ENCODE measurements around the gene CIRBP. TPM values are rescaled to one million over a fixed set of nuclear protein-coding genes. Genes with fewer than 3 reads are reported as not detected.

CIRBP gene
- total RNA-seq, 5 donors from 2014 or later (not counting 1 experiment from before 2014, with no cell fraction given): 477 to 682 (median 657) TPM

DNA sequence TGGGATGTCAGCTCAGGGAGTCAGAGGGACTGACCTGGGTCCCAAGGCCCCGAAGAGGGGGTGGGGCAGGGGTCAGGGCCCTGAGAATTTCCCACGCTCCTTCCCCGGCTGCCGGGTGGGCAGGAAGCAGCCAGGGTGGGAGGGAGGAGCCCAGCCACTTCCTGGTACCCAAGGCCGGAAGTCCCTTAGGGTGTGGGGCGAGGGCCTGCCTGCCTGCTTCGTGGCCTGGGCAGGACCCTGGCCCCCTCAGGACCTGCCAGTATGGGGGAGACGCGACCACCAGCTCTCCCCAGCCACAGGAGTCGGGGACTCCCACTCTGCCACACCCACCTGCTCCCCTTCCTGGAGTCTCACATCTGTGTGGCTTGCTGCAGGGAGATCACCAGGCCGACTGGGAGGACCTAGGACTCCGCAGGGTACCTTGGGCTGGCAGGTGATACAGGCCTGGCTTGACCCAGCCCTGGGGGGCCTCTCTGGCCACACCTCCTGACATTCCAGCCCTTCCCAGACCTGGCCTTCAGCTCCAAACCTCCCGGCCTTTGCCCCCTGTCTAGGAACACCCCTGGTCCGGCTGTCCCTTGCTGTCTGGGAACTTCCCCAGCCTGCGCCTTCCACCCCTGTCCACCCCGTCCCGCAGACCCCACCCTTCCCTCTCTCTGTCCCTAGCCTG is 9.8 kb upstream of the CIRBP start:
- Mint-ChIP-seq H3K4me3 (peak overlapping the region; percentile 83 to 87 (median 84)), H3K4me1 (peaks cover 53 to 67% (median 55%) of the 10 kb centered on the region in 3 donors), H3K27me3 (no peaks in the 10 kb centered on the region), H3K27ac (peak overlapping the region; percentile 98), H3K9me3 (no peaks in the 10 kb centered on the region), H3K36me3 (peaks cover 12% of the 10 kb centered on the region)
- DNase-seq: peak in 31 of 35 experiments; percentile 45 to 80 (median 66)
- ChIA-PET POLR2A (interaction anchor here in 1 of 2 donors (2.7 kb wide), 1 partner anchor 10 kb away, joined by 24 read pairs; the partner anchor contains the start of gene CIRBP), CTCF (interaction anchor here in 1 of 2 donors (1.0 to 2.0 kb wide), 3 partner anchors 7 to 15 kb away, joined by 3 to 5 read pairs (median 5); partner anchors contain the start of gene CIRBP)
- peak overlapping the region; percentile 99 for H3K27ac ChIP-seq (ENCODE audit: low read length)
- peak overlapping the region; percentile 54 to 63 for H3K4me3 ChIP-seq (ENCODE audit: control insufficient read depth in 1 of 2, extremely low read depth in 1 of 2, low read length in 1 of 2)
- H3K27me3 ChIP-seq (replicated peaks in 1 of 2; ENCODE audit: control insufficient read depth in 2 of 2, extremely low read depth in 1 of 2, insufficient read depth in 2 of 2, low read length in 1 of 2): no peaks in the 10 kb centered on the region
- H3K36me3 ChIP-seq (ENCODE audit: control insufficient read depth in 2 of 2, extremely low read depth in 1 of 2, insufficient read depth in 1 of 2, low read length in 1 of 2): peaks cover 12 to 41% of the 10 kb centered on the region in 2 donors
- peaks cover 34 to 87% of the 10 kb centered on the region in 2 experiments for H3K4me1 ChIP-seq (ENCODE audit: control insufficient read depth in 1 of 2, extremely low read depth in 1 of 2, insufficient read depth in 2 of 2, low read length in 2 of 2)
- 8% methylated on average over 12 of the region's 17 CpGs for WGBS (ENCODE audit: insufficient coverage)
- no peaks in the 10 kb centered on the region for H3K9me3 ChIP-seq
- ATAC-seq (replicated peaks in 1 of 4): peak; percentile 28 to 54 (median 44)

DNA sequence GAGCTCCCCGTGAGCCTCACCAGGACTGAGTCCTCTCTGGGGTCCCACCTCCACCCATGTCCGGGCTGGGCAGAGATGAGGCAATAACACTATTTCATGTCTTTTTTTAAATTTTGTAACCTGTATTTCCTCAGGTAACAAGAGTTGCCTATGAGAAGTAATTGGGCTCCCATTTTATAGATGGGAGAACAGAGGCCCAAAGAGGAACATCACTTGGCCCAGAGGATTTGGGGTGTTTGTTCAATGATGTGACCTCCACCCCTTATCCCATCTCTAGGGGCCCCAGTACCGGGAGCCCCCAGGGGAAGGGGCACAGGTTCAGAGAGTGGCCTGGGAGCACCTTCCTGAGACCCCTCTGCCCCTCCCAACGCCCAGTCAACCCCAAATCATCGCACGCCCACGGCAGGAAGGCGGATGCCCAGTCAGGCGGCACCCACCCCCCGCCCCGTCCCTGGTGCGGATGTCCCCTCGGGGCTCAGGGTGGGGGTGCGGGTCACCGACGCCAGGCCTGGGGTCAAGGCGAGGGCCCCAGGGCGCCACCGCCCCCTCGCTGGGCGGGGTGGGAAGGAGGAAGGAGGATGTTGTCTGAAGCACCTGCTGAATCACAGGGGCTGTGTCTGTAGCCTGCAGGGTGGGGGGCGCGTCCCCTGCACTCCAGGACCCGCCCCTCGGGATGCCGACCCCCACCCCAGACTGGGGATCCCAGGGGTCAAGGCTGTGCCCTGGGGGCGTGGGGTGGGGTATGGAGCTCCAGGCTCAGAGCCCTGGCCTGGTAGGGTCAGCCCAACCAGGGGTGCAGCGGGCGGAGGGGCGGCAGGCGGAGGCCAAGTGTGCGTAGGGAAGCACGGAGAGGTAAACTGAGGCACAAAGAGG is 9.0 kb upstream of the CIRBP start:
- Histone ChIP-seq H3K27me3 (replicated peaks in 1 of 2; ENCODE audit: control insufficient read depth in 2 of 2, extremely low read depth in 1 of 2, insufficient read depth in 2 of 2, low read length in 1 of 2) (no peaks in the 10 kb centered on the region), H3K4me3 (ENCODE audit: control insufficient read depth in 1 of 2, extremely low read depth in 1 of 2, low read length in 1 of 2) (peak overlapping the region; percentile 44 to 54), H3K4me1 (ENCODE audit: control insufficient read depth in 1 of 2, extremely low read depth in 1 of 2, insufficient read depth in 2 of 2, low read length in 2 of 2) (peaks cover 33 to 79% of the 10 kb centered on the region in 2 experiments), H3K9me3 (no peaks in the 10 kb centered on the region), H3K36me3 (ENCODE audit: control insufficient read depth in 2 of 2, extremely low read depth in 1 of 2, insufficient read depth in 1 of 2, low read length in 1 of 2) (peaks cover 7 to 33% of the 10 kb centered on the region in 2 donors), H3K27ac (ENCODE audit: low read length) (peak overlapping the region; percentile 99)
- H3K4me3 Mint-ChIP-seq: peak overlapping the region; percentile 83 to 87 (median 84)
- ATAC-seq (replicated peaks in 1 of 4) (peak; percentile 8 to 15 (median 11)), DNase-seq (peak in 7 of 35 experiments; percentile 31 to 64 (median 51))
- H3K9me3 Mint-ChIP-seq: no peaks in the 10 kb centered on the region
- CTCF ChIA-PET: interaction anchor here in 1 of 2 donors (2.0 to 2.2 kb wide), 2 partner anchors 16 kb away, joined by 5 to 12 read pairs; no protein-coding TSS in a partner anchor
- H3K4me1 Mint-ChIP-seq: peaks cover 48 to 64% (median 51%) of the 10 kb centered on the region in 3 donors
- WGBS (ENCODE audit: insufficient coverage): 0% methylated on average over 9 of the region's 33 CpGs
- H3K27ac Mint-ChIP-seq: peak overlapping the region; percentile 98
- POLR2A ChIA-PET: interaction anchor here in 1 of 2 donors (2.7 kb wide), 1 partner anchor 9 kb away, joined by 24 read pairs; the partner anchor contains the start of gene CIRBP
- H3K27me3 Mint-ChIP-seq: no peaks in the 10 kb centered on the region
- H3K36me3 Mint-ChIP-seq: peaks cover 5% of the 10 kb centered on the region

DNA sequence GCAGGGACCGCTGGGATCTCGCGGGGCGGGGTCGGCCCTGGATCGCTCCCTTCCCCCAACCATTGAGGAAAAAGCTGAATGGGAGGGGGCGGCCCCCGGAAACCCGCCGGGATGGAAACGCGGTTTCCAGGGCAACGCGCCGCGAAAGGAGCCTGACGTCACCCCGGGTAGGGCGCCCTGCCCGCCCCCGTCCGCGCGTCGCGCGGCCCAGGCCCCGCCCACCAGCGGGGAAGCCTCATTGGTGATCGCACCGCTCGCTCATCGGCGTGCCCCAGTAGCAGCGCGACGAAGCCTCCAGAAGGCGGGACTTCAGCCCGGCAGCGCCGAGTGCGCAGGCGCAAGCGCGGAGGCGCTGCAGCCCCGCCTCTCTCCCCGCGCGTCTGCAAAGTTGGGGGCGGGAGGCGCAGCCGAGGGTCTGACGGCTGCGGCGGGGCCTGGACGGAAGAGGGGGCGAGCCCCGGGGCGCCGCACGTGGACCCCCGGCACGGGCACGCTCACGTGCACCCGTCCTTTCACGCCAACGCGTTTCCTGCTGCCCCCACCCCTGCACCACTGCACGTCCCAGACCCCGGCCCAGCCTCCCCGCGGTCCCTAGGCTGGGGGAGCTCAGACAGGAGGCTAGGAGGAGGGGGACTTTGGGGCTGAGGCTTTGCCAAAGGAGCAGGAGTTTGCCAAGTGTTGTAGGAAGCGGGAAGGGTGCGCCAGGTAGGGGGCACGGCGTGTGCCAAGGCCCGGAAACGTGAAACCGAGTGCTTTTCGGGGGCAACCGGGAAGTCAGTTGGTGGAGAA is 8.2 kb upstream of the CIRBP start:
- peaks cover 52 to 69% (median 52%) of the 10 kb centered on the region in 3 donors for H3K4me1 Mint-ChIP-seq

DNA sequence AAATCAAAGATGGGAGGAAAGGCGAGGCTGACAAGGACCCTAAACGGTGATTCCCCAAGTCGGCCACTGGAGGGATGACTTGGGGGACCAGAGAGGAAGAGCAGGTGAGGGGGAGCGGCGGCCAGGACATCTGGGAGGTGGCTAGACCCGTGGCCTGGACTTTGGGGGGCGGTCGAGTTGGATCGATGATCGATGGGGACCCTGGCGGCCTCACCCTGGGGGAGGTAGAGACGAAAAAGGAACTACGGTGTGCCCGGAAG is 7.7 kb upstream of the CIRBP start:
- no peaks in the 10 kb centered on the region for H3K27me3 Mint-ChIP-seq
- H3K4me1 Mint-ChIP-seq: peaks cover 52 to 68% (median 54%) of the 10 kb centered on the region in 3 donors
- peaks cover 34 to 74% of the 10 kb centered on the region in 2 experiments for H3K4me1 ChIP-seq (ENCODE audit: control insufficient read depth in 1 of 2, extremely low read depth in 1 of 2, insufficient read depth in 2 of 2, low read length in 2 of 2)
- no peaks in the 10 kb centered on the region for H3K9me3 ChIP-seq
- H3K4me3 Mint-ChIP-seq: peak overlapping the region; percentile 79 to 87 (median 83)
- DNase-seq (no peak), ATAC-seq (replicated peaks in 1 of 4) (no peak)
- POLR2A ChIA-PET: no interaction called here
- peaks cover 6 to 21% of the 10 kb centered on the region in 2 donors for H3K36me3 ChIP-seq (ENCODE audit: control insufficient read depth in 2 of 2, extremely low read depth in 1 of 2, insufficient read depth in 1 of 2, low read length in 1 of 2)
- CTCF ChIA-PET: interaction anchor here in 1 of 2 donors (2.2 kb wide), 1 partner anchor 17 kb away, joined by 12 read pairs; no protein-coding TSS in a partner anchor
- peak overlapping the region; percentile 99 for H3K27ac ChIP-seq (ENCODE audit: low read length)
- peaks cover 5% of the 10 kb centered on the region for H3K36me3 Mint-ChIP-seq
- WGBS (ENCODE audit: insufficient coverage): 4% methylated on average over 14 of the region's 14 CpGs
- peak overlapping the region; percentile 74 to 91 for H3K4me3 ChIP-seq (ENCODE audit: control insufficient read depth in 1 of 2, extremely low read depth in 1 of 2, low read length in 1 of 2)
- no peaks in the 10 kb centered on the region for H3K9me3 Mint-ChIP-seq
- no peaks in the 10 kb centered on the region for H3K27me3 ChIP-seq (replicated peaks in 1 of 2; ENCODE audit: control insufficient read depth in 2 of 2, extremely low read depth in 1 of 2, insufficient read depth in 2 of 2, low read length in 1 of 2)
- peak overlapping the region; percentile 93 to 94 for H3K27ac Mint-ChIP-seq

More for the DNA sequence above, 8.2 kb upstream of the CIRBP start:
- peak overlapping the region; percentile 99 for H3K27ac ChIP-seq (ENCODE audit: low read length)
- peak; percentile 82 to 89 (median 87) for ATAC-seq (replicated peaks in 1 of 4)
- ChIA-PET CTCF (interaction anchor here in 1 of 2 donors (2.2 kb wide), 1 partner anchor 17 kb away, joined by 12 read pairs; no protein-coding TSS in a partner anchor), POLR2A (interaction anchor here in 1 of 2 donors (2.7 kb wide), 1 partner anchor 8 kb away, joined by 24 read pairs; the partner anchor contains the start of gene CIRBP)
- peaks cover 6 to 25% of the 10 kb centered on the region in 2 donors for H3K36me3 ChIP-seq (ENCODE audit: control insufficient read depth in 2 of 2, extremely low read depth in 1 of 2, insufficient read depth in 1 of 2, low read length in 1 of 2)
- H3K9me3 ChIP-seq: no peaks in the 10 kb centered on the region
- Mint-ChIP-seq H3K9me3 (no peaks in the 10 kb centered on the region), H3K4me3 (peak overlapping the region; percentile 79 to 87 (median 83)), H3K27ac (peak overlapping the region; percentile 93 to 94), H3K36me3 (peaks cover 5% of the 10 kb centered on the region), H3K27me3 (no peaks in the 10 kb centered on the region)
- peaks cover 34 to 74% of the 10 kb centered on the region in 2 experiments for H3K4me1 ChIP-seq (ENCODE audit: control insufficient read depth in 1 of 2, extremely low read depth in 1 of 2, insufficient read depth in 2 of 2, low read length in 2 of 2)
- H3K27me3 ChIP-seq (replicated peaks in 1 of 2; ENCODE audit: control insufficient read depth in 2 of 2, extremely low read depth in 1 of 2, insufficient read depth in 2 of 2, low read length in 1 of 2): no peaks in the 10 kb centered on the region
- DNase-seq: peak; percentile 90 to 99 (median 96)
- under 1% methylated on average over 71 of the region's 83 CpGs for WGBS (ENCODE audit: insufficient coverage)
- peak overlapping the region; percentile 74 to 91 for H3K4me3 ChIP-seq (ENCODE audit: control insufficient read depth in 1 of 2, extremely low read depth in 1 of 2, low read length in 1 of 2)

DNA sequence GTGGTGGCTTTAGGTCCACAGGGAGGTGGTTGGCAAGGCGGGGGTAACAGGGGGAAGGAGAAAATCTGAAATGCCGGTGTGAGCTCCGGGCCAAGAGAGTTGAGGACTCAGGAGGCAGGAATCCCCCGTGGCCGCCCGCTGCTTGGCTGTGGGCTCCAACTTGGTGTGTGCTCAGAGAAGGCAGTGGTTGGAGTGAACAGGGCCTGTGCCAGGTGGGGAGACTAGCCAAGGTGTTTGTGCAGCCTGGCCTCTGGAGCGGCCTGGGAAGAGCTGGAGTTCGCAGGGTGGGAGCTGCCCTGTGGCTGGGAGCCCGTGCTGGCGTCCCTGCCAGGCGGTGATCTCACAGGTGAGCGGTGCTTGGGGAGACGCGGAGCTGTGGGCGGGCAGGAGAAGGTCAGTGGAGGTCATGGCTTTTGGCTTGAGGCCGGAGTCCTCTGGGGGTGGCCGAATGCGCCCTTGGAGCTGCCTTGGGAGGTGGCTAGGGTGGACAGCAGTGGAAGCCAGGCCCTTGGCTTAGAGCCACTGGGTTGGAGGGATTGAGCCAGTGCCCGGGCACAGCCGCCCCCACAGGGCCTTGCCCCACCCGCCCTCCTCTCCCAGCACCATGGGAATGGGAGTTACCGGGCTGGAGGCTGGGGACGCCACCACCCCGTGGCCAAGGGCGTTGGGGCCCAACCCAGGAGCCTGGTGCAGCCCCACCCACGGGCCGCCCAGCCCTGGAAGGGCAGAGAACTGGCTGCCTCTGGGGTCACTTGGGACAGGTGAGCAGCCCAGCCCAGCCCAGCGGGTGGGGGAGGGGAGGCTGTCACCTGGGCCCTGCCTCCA is 7.1 kb upstream of the CIRBP start:
- H3K27ac ChIP-seq (ENCODE audit: low read length): peak overlapping the region; percentile 99
- CTCF ChIA-PET: interaction anchor here in 1 of 2 donors (0.6 to 2.2 kb wide), 2 partner anchors 18 to 21 kb away, joined by 3 to 12 read pairs; no protein-coding TSS in a partner anchor
- no peaks in the 10 kb centered on the region for H3K27me3 Mint-ChIP-seq
- DNase-seq (peak in 13 of 35 experiments; percentile 17 to 78 (median 46)), ATAC-seq (replicated peaks in 1 of 4) (no peak)
- H3K4me1 Mint-ChIP-seq: peaks cover 53 to 66% (median 55%) of the 10 kb centered on the region in 3 donors
- peak overlapping the region; percentile 74 to 91 for H3K4me3 ChIP-seq (ENCODE audit: control insufficient read depth in 1 of 2, extremely low read depth in 1 of 2, low read length in 1 of 2)
- H3K36me3 Mint-ChIP-seq: peaks cover 5% of the 10 kb centered on the region
- no peaks in the 10 kb centered on the region for H3K9me3 Mint-ChIP-seq
- peak overlapping the region; percentile 93 to 94 for H3K27ac Mint-ChIP-seq
- peaks cover 6 to 15% of the 10 kb centered on the region in 2 donors for H3K36me3 ChIP-seq (ENCODE audit: control insufficient read depth in 2 of 2, extremely low read depth in 1 of 2, insufficient read depth in 1 of 2, low read length in 1 of 2)
- no peaks in the 10 kb centered on the region for H3K27me3 ChIP-seq (replicated peaks in 1 of 2; ENCODE audit: control insufficient read depth in 2 of 2, extremely low read depth in 1 of 2, insufficient read depth in 2 of 2, low read length in 1 of 2)
- peaks cover 34 to 73% of the 10 kb centered on the region in 2 experiments for H3K4me1 ChIP-seq (ENCODE audit: control insufficient read depth in 1 of 2, extremely low read depth in 1 of 2, insufficient read depth in 2 of 2, low read length in 2 of 2)
- no peaks in the 10 kb centered on the region for H3K9me3 ChIP-seq
- H3K4me3 Mint-ChIP-seq: peak overlapping the region; percentile 79 to 94 (median 83)
- POLR2A ChIA-PET: no interaction called here
- 32% methylated on average over 17 of the region's 28 CpGs for WGBS (ENCODE audit: insufficient coverage)

Measured in T-cell (primary cell).